CD4-positive, alpha-beta T cell (primary cell): ENCODE data around the gene GPR162. TPM values are rescaled to one million over a fixed set of nuclear protein-coding genes. Genes with fewer than 3 reads are reported as not detected.

Experiments used
- ATAC-seq: fragments of 200-7000 bp; cut with Tn5 transposase; one replicate; pipeline ENCODE4 v1.10.0; 2022; ENCODE audit warnings: mild to moderate bottlenecking; ENCODE audit not compliant: poor library complexity
- CTCF ChIA-PET: fragments of 350-600 bp; sonication (Branson Sonifier 250); formaldehyde crosslinking; loops from one replicate; lab custom pipeline; 2021; ENCODE audit warnings: antibody characterized with exemption, inconsistent platforms; lab: Charles Lee
- POLR2A ChIA-PET: fragments of 350-600 bp; sonication (Branson Sonifier 250); formaldehyde crosslinking; loops from one replicate; lab custom pipeline; 2021; ENCODE audit warnings: antibody characterized with exemption, inconsistent platforms; lab: Charles Lee
- DNase-seq, 14 experiments: peaks; one replicate each; pipeline ENCODE4 v3.0.0-alpha.2; 2013 to 2020; ENCODE audit warnings: mixed read lengths in 2 of 14
- H3K27ac ChIP-seq, 2 donors: one replicate each; pipeline versions ENCODE4 v1.5.1 to v1.7.0; 2013; ENCODE audit warnings: low read length in 2 of 2, low read depth in 1 of 2, mild to moderate bottlenecking in 1 of 2
- H3K27me3 ChIP-seq, 2 experiments: 1 replicate in 1 of 2; 2 replicates in 1 of 2; pipeline versions ENCODE4 v1.6.1 to v1.7.0; 2013; ENCODE audit warnings: low read length in 2 of 2, control low read depth in 1 of 2, mild to moderate bottlenecking in 1 of 2, moderate library complexity in 1 of 2; ENCODE audit not compliant: insufficient read depth in 2 of 2, control insufficient read depth in 1 of 2
- H3K36me3 ChIP-seq: one replicate; pipeline ENCODE4 v1.6.1; 2013; ENCODE audit warnings: low read length, control low read depth; ENCODE audit not compliant: insufficient read depth
- H3K4me1 ChIP-seq: one replicate; pipeline ENCODE4 v1.6.1; 2013; ENCODE audit warnings: low read length, control low read depth; ENCODE audit not compliant: insufficient read depth
- H3K4me3 ChIP-seq: one replicate; pipeline ENCODE4 v1.5.1; 2013; ENCODE audit warnings: mild to moderate bottlenecking, low read length, moderate library complexity
- H3K9me3 ChIP-seq, 2 experiments: 1 replicate in 1 of 2; 2 replicates in 1 of 2; pipeline versions ENCODE4 v1.6.1 to v1.7.0; 2013; ENCODE audit warnings: low read length in 2 of 2, mild to moderate bottlenecking in 2 of 2, control low read depth in 1 of 2, moderate library complexity in 1 of 2; ENCODE audit not compliant: control insufficient read depth in 1 of 2, insufficient read depth in 1 of 2
- H3K27ac Mint-ChIP-seq: one replicate; pipeline ENCODE4 v1.8.0; 2020; ENCODE audit warnings: mixed read lengths
- H3K27me3 Mint-ChIP-seq: one replicate; pipeline ENCODE4 v1.8.0; 2021; ENCODE audit warnings: mixed read lengths
- H3K36me3 Mint-ChIP-seq: one replicate; pipeline ENCODE4 v1.8.0; 2021; ENCODE audit warnings: low read depth, mixed read lengths
- H3K4me1 Mint-ChIP-seq: one replicate; pipeline ENCODE4 v1.8.0; 2021; ENCODE audit warnings: low read depth, mixed read lengths
- H3K4me3 Mint-ChIP-seq: one replicate; pipeline ENCODE4 v1.8.0; 2020; ENCODE audit warnings: mild to moderate bottlenecking, mixed read lengths
- H3K9me3 Mint-ChIP-seq: one replicate; pipeline ENCODE4 v1.8.0; 2020; ENCODE audit warnings: mixed read lengths
- CTCF ChIP-seq: fragments of 200-600 bp; IDR thresholded peaks from one replicate; pipeline ENCODE4 v1.8.0; 2022; ENCODE audit warnings: antibody characterized with exemption, mild to moderate bottlenecking
- intact Hi-C, 2 experiments: fragments of 100-400 bp; cut with DNase I in 1 of 2; cut with micrococcal nuclease in 1 of 2; formaldehyde crosslinking; loops; one replicate each; pipeline versions ENCODE4 v1.15.1 to v1.9.0; 2023 to 2025; cut with DNase I, micrococcal nuclease
- total RNA-seq, 174 experiments: library from RNA in 2 of 174; stranded (reverse) in 2 of 174; gene quantifications; one replicate each; pipeline ENCODE4 v1.2.3 and lab custom pipeline; 2021 to 2026

GPR162 gene
- total RNA-seq, 2 experiments from 2014 or later, result not detected

GRCh38 chr12:6867413-6868210, 46.0 kb downstream of the GPR162 start, which contains the start of gene TPI1:
TPI1 (plus strand) TSS chr12:6867531; CDS start chr12:6867567, 36 bp downstream.
- Histone ChIP-seq H3K4me3 (peak within 1 kb of the TSS; percentile 68), H3K27me3 (no peaks in the 10 kb centered on the region), H3K27ac (peak within 1 kb of the TSS; percentile 73 to 78), H3K4me1 (peaks cover 53% of the 10 kb centered on the region), H3K36me3 (peaks cover 46% of the 10 kb centered on the region), H3K9me3 (no peaks in the 10 kb centered on the region)
- peak; percentile 55 to 88 (median 72) for DNase-seq
- peak; percentile 64 for ATAC-seq
- H3K36me3 Mint-ChIP-seq, result peaks cover 56% of the 10 kb centered on the region
- intact Hi-C loops, result loop anchor here (2.0 to 5.0 kb wide), 5 partner anchors 15 to 245 kb away; partner anchors contain the start of genes C12orf57 (in 1 of the 2), C1R (in 1 of the 2), RNU7-1 (in 1 of the 2) and USP5 (in 1 of the 2)
- TF ChIP-seq CTCF, result no peak
- CTCF ChIA-PET, result interaction anchor here (1.1 to 10.3 kb wide), 5 partner anchors 15 to 150 kb away, joined by 3 to 153 read pairs (median 6); partner anchors contain the start of genes CDCA3, LPCAT3 and USP5
- peak within 1 kb of the TSS; percentile 80 for H3K27ac Mint-ChIP-seq
- peak within 1 kb of the TSS; percentile 94 for H3K4me3 Mint-ChIP-seq
- no peaks in the 10 kb centered on the region for H3K9me3 Mint-ChIP-seq
- H3K27me3 Mint-ChIP-seq, result no peaks in the 10 kb centered on the region
- peaks cover 56% of the 10 kb centered on the region for H3K4me1 Mint-ChIP-seq
- POLR2A ChIA-PET, result interaction anchor here (1.0 to 5.7 kb wide), 15 partner anchors 14 to 240 kb away, joined by 3 to 90 read pairs (median 6); partner anchors contain the start of genes C12orf57, CDCA3, COPS7A and ENO2

GRCh38 chr12:6868211-6869048, 46.8 kb downstream of the GPR162 start:
- no peak for TF ChIP-seq CTCF
- intact Hi-C loops, result loop anchor here (1.0 to 5.0 kb wide), 8 partner anchors 16 to 245 kb away; partner anchors contain the start of genes C1R (in 2 of the 2), C12orf57 (in 1 of the 2), RNU7-1 (in 1 of the 2) and USP5 (in 1 of the 2)
- peak overlapping the region; percentile 67 for H3K27ac Mint-ChIP-seq
- Histone ChIP-seq H3K4me3 (peak overlapping the region; percentile 68), H3K27me3 (no peaks in the 10 kb centered on the region), H3K36me3 (peaks cover 38% of the 10 kb centered on the region), H3K27ac (peak overlapping the region; percentile 61 to 73), H3K4me1 (peaks cover 57% of the 10 kb centered on the region), H3K9me3 (no peaks in the 10 kb centered on the region)
- peak overlapping the region; percentile 70 for H3K4me3 Mint-ChIP-seq
- H3K9me3 Mint-ChIP-seq, result no peaks in the 10 kb centered on the region
- peaks cover 54% of the 10 kb centered on the region for H3K36me3 Mint-ChIP-seq
- peaks cover 59% of the 10 kb centered on the region for H3K4me1 Mint-ChIP-seq
- ChIA-PET POLR2A (interaction anchor here (0.8 to 5.7 kb wide), 15 partner anchors 15 to 239 kb away, joined by 3 to 90 read pairs (median 7); partner anchors contain the start of genes C12orf57, CDCA3, COPS7A and ENO2), CTCF (interaction anchor here (0.9 to 10.3 kb wide), 18 partner anchors 16 to 259 kb away, joined by 3 to 153 read pairs (median 6); partner anchors contain the start of genes C12orf57, C1RL, CDCA3 and ENO2)
- ATAC-seq (no peak), DNase-seq (peak in 2 of 14 experiments; percentile 5 to 46)
- H3K27me3 Mint-ChIP-seq, result no peaks in the 10 kb centered on the region
